ENCODE results near the gene LRP4. TPM values are rescaled to one million over a fixed set of nuclear protein-coding genes. Genes with fewer than 3 reads are reported as not detected.

Gene LRP4
- total RNA-seq, result 7.3 and 13.9 TPM in 2 replicates

GRCh38 chr11:46918083-46918787, at the start of gene LRP4:
TSS of gene LRP4 (minus strand) at chr11:46918550. CDS start at chr11:46918379, 171 bp downstream.

GRCh38 chr11:46936138-46937110, 18.1 kb upstream of the LRP4 start, which contains the start of gene CSTPP1:
TSS of gene CSTPP1 (plus strand) at chr11:46936761. CDS start at chr11:46936806, 45 bp downstream.

GRCh38 chr11:46845740-46846509, 72.4 kb downstream of the LRP4 start, which contains the start of gene CKAP5:
TSS of gene CKAP5 (minus strand) at chr11:46846280. CDS start at chr11:46821231, 25,049 bp downstream.

Other genes starting within 250 kb of the LRP4 start
- 70.7 and 109 TPM in 2 replicates for gene ARHGAP1, start 217.9 kb downstream of the LRP4 start, total RNA-seq
- gene ZNF408, start 217.5 kb downstream of the LRP4 start, total RNA-seq, result 9.0 and 14.5 TPM in 2 replicates
- 0.13 TPM in 1 of 2 replicates, not detected in the other for gene F2, start 199.3 kb downstream of the LRP4 start, total RNA-seq
- gene CKAP5, start 72.3 kb downstream of the LRP4 start, total RNA-seq, result 26.6 and 78.7 TPM in 2 replicates
- 29.7 and 56.7 TPM in 2 replicates for gene CSTPP1, start 18.2 kb upstream of the LRP4 start, total RNA-seq

All from mesangial cell (primary cell).